ENCODE data around the gene STAT3.

GRCh38 chr17:42290577-42290976 lies 97.7 kb downstream of the STAT3 start:
- TF ChIP-seq CTCF (IDR thresholded peaks at IDR 0.05) (no peak), EZH2 (IDR thresholded peaks at IDR 0.05; ENCODE audit: borderline replicate concordance, insufficient read depth, low read depth, low read length, poor library complexity, severe bottlenecking) (no peak)

Measured in B cell (primary cell).